GM19455 (cell line): ENCODE data around the gene NUP188.

Experiments used
- ATAC-seq: cut with Tn5 transposase; IDR thresholded peaks from one replicate; pipeline ENCODE4 v1.9.1; 2021; ENCODE audit not compliant: unreplicated experiment

Gene NUP188

GRCh38 chr9:128947527-128948301 lies at the start of gene NUP188, which contains the start of gene DOLK:
NUP188 (plus strand) TSS chr9:128947699; CDS start chr9:128947720, 21 bp downstream.
DOLK (minus strand) TSS chr9:128947603; CDS start chr9:128947303, 300 bp downstream.
- ATAC-seq: peak; percentile 75

- ATAC-seq: no peak
These were observed 49.1 kb upstream of the NUP188 start for GRCh38 chr9:128898382-128898781.

GRCh38 chr9:128898845-128899565 lies 48.5 kb upstream of the NUP188 start:
- no peak for ATAC-seq

- ATAC-seq: no peak
These were observed 47.8 kb upstream of the NUP188 start for GRCh38 chr9:128899566-128900322.

GRCh38 chr9:128901379-128901778 lies 46.1 kb upstream of the NUP188 start:
- ATAC-seq: no peak

GRCh38 chr9:128901822-128902221 lies 45.7 kb upstream of the NUP188 start:
- ATAC-seq: no peak

- peak; percentile 78 for ATAC-seq
These were observed 45.0 kb upstream of the NUP188 start for GRCh38 chr9:128902351-128903078.

- no peak for ATAC-seq
These were observed 44.4 kb upstream of the NUP188 start for GRCh38 chr9:128903079-128903461.

- no peak for ATAC-seq
These were observed 43.5 kb upstream of the NUP188 start for GRCh38 chr9:128903871-128904620.

GRCh38 chr9:128905964-128906363 lies 41.5 kb upstream of the NUP188 start:
- no peak for ATAC-seq

GRCh38 chr9:128906741-128907140 lies 40.8 kb upstream of the NUP188 start:
- no peak for ATAC-seq

- ATAC-seq: no peak
These were observed 39.1 kb upstream of the NUP188 start for GRCh38 chr9:128908372-128908771.

GRCh38 chr9:128909859-128910258 lies 37.6 kb upstream of the NUP188 start:
- no peak for ATAC-seq

GRCh38 chr9:128910906-128911305 lies 36.6 kb upstream of the NUP188 start:
- no peak for ATAC-seq

GRCh38 chr9:128911529-128912035 lies 35.9 kb upstream of the NUP188 start:
- no peak for ATAC-seq

- no peak for ATAC-seq
These were observed 35.1 kb upstream of the NUP188 start for GRCh38 chr9:128912270-128912853.

GRCh38 chr9:128913048-128913900 lies 34.2 kb upstream of the NUP188 start:
- ATAC-seq: no peak

- ATAC-seq: no peak
These were observed 33.3 kb upstream of the NUP188 start for GRCh38 chr9:128913995-128914772.
